OCI-LY3 (cell line): ENCODE data around the gene MAP3K4.

Source experiments
- EZH2phosphoT487 ChIP-seq: fragments of 200-600 bp; shearing (Covaris generic); IDR thresholded peaks from 2 replicates; pipeline ENCODE4 v1.6.1; 2018; ENCODE audit warnings: antibody characterized with exemption, mixed run types, low read depth
- TF ChIP-seq, protein P1 (sequence below): fragments of 200-600, 300-600 bp; sonication (generic); IDR thresholded peaks from 2 replicates; pipeline ENCODE4 v1.5.1; 2014; ENCODE audit warnings: antibody characterized with exemption, low read length, low read depth

DNA sequence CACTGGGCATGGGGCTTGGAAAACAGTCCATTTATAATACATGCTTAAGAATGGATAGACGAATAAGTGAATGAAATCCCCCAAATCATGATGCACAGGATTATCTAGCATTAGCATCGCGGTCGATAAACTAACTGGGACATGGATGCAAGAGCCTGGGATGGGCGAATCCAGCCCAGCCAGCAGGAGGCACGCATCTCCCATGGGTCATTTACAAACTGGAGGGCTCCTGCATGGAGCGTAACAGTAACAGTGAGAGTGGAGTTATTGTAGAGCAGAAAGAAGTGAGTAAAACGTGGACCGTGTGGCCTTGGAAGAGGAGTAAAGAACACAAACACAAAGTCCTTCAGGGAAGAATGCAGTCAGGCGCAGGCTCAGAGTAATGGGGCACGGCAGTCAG lies 145.8 kb downstream of the MAP3K4 start:
- TF ChIP-seq, protein P1, sequence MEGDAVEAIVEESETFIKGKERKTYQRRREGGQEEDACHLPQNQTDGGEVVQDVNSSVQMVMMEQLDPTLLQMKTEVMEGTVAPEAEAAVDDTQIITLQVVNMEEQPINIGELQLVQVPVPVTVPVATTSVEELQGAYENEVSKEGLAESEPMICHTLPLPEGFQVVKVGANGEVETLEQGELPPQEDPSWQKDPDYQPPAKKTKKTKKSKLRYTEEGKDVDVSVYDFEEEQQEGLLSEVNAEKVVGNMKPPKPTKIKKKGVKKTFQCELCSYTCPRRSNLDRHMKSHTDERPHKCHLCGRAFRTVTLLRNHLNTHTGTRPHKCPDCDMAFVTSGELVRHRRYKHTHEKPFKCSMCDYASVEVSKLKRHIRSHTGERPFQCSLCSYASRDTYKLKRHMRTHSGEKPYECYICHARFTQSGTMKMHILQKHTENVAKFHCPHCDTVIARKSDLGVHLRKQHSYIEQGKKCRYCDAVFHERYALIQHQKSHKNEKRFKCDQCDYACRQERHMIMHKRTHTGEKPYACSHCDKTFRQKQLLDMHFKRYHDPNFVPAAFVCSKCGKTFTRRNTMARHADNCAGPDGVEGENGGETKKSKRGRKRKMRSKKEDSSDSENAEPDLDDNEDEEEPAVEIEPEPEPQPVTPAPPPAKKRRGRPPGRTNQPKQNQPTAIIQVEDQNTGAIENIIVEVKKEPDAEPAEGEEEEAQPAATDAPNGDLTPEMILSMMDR: no peak
- TF ChIP-seq EZH2phosphoT487: no peak
